Measurements from ENCODE around the gene FAM181A.

GRCh38 chr14:93937519-93937918 lies 10.4 kb downstream of the FAM181A start:
- TF ChIP-seq CTCF (IDR thresholded peaks at IDR 0.05; ENCODE audit: poor library complexity, severe bottlenecking) (no peak), POLR2AphosphoS5 (IDR thresholded peaks at IDR 0.05) (no peak), EZH2 (IDR thresholded peaks at IDR 0.05; ENCODE audit: borderline replicate concordance, insufficient read depth, low read length, poor library complexity, severe bottlenecking) (no peak), REST (IDR thresholded peaks at IDR 0.05; ENCODE audit: borderline replicate concordance) (no peak), EP300 (conservative IDR thresholded peaks at IDR 0.05; ENCODE audit: poor library complexity, severe bottlenecking) (no peak)
